Loucy (cell line): ENCODE data around the gene ZNRF3.

ENCODE experiments used
- CTCF ChIP-seq: fragments of 200-600 bp; sonication (generic); conservative IDR thresholded peaks from 2 replicates; pipeline ENCODE4 v1.5.1; 2014; ENCODE audit warnings: mild to moderate bottlenecking, antibody characterized with exemption, low read length
- EZH2phosphoT487 ChIP-seq: fragments of 200-600 bp; IDR thresholded peaks from 2 replicates; pipeline ENCODE4 v1.6.1; 2018; ENCODE audit warnings: antibody characterized with exemption, mild to moderate bottlenecking, moderate library complexity, borderline replicate concordance

- no peak for TF ChIP-seq CTCF
- no peak for TF ChIP-seq EZH2phosphoT487
Measured at GRCh38 chr22:28903080-28903479, 19.7 kb downstream of the ZNRF3 start.
